RKO (cell line): ENCODE data around the gene CTBP1.

Source experiments
- DNase-seq: peaks from one replicate; pipeline ENCODE4 v3.0.0-alpha.2; 2016; ENCODE audit warnings: low spot score

CTBP1 gene

GRCh38 chr4:1172971-1173757, 75.8 kb downstream of the CTBP1 start:
- no peak for DNase-seq

- no peak for DNase-seq
Measured at GRCh38 chr4:1172228-1172851, 76.6 kb downstream of the CTBP1 start, which contains the start of gene SPON2. SPON2 (minus strand) TSS chr4:1172583.

GRCh38 chr4:1171311-1172227, 77.4 kb downstream of the CTBP1 start:
- DNase-seq, result no peak

GRCh38 chr4:1170976-1171310, 78.0 kb downstream of the CTBP1 start:
- no peak for DNase-seq

- DNase-seq, result no peak
Measured at GRCh38 chr4:1170156-1170975, 78.6 kb downstream of the CTBP1 start.

- no peak for DNase-seq
Measured at GRCh38 chr4:1169691-1170096, 79.2 kb downstream of the CTBP1 start.

GRCh38 chr4:1169171-1169671, 79.7 kb downstream of the CTBP1 start:
- no peak for DNase-seq

GRCh38 chr4:1168191-1169101, 80.5 kb downstream of the CTBP1 start:
- DNase-seq, result no peak

- DNase-seq, result peak; percentile 94
Measured at GRCh38 chr4:1167244-1167949, 81.5 kb downstream of the CTBP1 start.

GRCh38 chr4:1166509-1167243, 82.3 kb downstream of the CTBP1 start:
- DNase-seq, result no peak

- no peak for DNase-seq
Measured at GRCh38 chr4:1164956-1165545, 83.9 kb downstream of the CTBP1 start.

GRCh38 chr4:1164444-1164843, 84.5 kb downstream of the CTBP1 start:
- no peak for DNase-seq

- no peak for DNase-seq
Measured at GRCh38 chr4:1164040-1164439, 84.9 kb downstream of the CTBP1 start.
